Mucosa of descending colon (tissue), 3 donors: Measurements from ENCODE around the gene SHROOM1. TPM values are rescaled to one million over a fixed set of nuclear protein-coding genes. Genes with fewer than 3 reads are reported as not detected.
A peak's percentile ranks its signal among the peaks of the same experiment; 100 is the strongest.

Experiments used
- ATAC-seq: fragments of 200-7000 bp; cut with Tn5 transposase; one replicate; pipeline ENCODE4 v1.9.1; 2020; ENCODE audit warnings: mild to moderate bottlenecking, moderate library complexity
- DNase-seq, 3 donors: peaks; one replicate each; pipeline ENCODE4 v3.0.0-alpha.2; 2020
- H3K36me3 ChIP-seq: fragments of 200-600 bp; one replicate; pipeline ENCODE4 v1.8.0; 2021; ENCODE audit warnings: low read depth, mild to moderate bottlenecking
- H3K4me1 ChIP-seq: fragments of 200-600 bp; one replicate; pipeline ENCODE4 v1.8.0; 2021; ENCODE audit warnings: low read depth, mild to moderate bottlenecking
- H3K4me3 ChIP-seq: fragments of 200-600 bp; one replicate; pipeline ENCODE4 v1.8.0; 2021; ENCODE audit warnings: mild to moderate bottlenecking
- H3K9me3 ChIP-seq: fragments of 200-600 bp; one replicate; pipeline ENCODE4 v1.8.0; 2021; ENCODE audit warnings: mild to moderate bottlenecking
- CTCF ChIP-seq: fragments of 200-600 bp; IDR thresholded peaks from one replicate; pipeline ENCODE4 v1.8.0; 2022; ENCODE audit warnings: antibody characterized with exemption, mild to moderate bottlenecking
- intact Hi-C, 2 donors: fragments of 100-400 bp; cut with DNase I in 1 of 2; cut with micrococcal nuclease in 1 of 2; formaldehyde crosslinking; loops; one replicate each; pipeline versions ENCODE4 v1.11.0 to v1.11.1; 2022; cut with DNase I, micrococcal nuclease
- total RNA-seq, 3 donors: library from RNA; stranded (reverse); fragmentation: NEBNext Ultra II Directional in 2 of 3; extraction: Animal tissue kit (Norgen Biotek cat#: 25700) in 2 of 3; gene quantifications; one replicate each; pipeline versions ENCODE4 v1.2.1 to v1.2.4, GENCODE V29; 2021 to 2023
- donor health status: DM: no; HTN: no; CAD: no; lungs with moderate emphysema.
- donor health status: DM: no; HTN: no; CAD: no.
- donor health status: DM: no; HTN: yes; CAD: no.

SHROOM1 gene
- total RNA-seq, 3 donors from 2014 or later: 37.3 to 93.5 (median 63.0) TPM

DNA sequence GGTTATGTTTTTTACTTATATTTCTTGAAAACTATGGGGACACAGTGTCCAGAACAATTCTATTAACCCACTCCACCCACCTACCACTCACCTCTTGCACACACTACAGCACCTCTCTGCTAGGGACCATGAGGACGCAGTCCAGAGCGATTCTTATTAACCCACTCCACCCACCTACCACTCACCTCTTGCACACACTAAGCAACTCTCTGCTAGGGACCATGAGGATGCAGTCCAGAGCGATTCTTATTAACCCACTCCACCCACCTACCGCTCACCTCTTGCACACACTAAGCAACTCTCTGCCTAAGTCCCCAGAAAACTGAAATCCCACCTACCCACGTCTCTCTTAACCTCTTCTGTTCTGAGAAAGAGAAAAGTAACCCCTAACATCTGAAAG lies 2.2 kb upstream of the SHROOM1 start:
- DNase-seq (no peak), ATAC-seq (no peak)
- no peak for TF ChIP-seq CTCF
- Histone ChIP-seq H3K4me1 (peaks cover 21% of the 10 kb centered on the region), H3K36me3 (no peaks in the 10 kb centered on the region), H3K9me3 (no peaks in the 10 kb centered on the region), H3K4me3 (no peak overlapping the region)
- intact Hi-C loops: no loop called here

DNA sequence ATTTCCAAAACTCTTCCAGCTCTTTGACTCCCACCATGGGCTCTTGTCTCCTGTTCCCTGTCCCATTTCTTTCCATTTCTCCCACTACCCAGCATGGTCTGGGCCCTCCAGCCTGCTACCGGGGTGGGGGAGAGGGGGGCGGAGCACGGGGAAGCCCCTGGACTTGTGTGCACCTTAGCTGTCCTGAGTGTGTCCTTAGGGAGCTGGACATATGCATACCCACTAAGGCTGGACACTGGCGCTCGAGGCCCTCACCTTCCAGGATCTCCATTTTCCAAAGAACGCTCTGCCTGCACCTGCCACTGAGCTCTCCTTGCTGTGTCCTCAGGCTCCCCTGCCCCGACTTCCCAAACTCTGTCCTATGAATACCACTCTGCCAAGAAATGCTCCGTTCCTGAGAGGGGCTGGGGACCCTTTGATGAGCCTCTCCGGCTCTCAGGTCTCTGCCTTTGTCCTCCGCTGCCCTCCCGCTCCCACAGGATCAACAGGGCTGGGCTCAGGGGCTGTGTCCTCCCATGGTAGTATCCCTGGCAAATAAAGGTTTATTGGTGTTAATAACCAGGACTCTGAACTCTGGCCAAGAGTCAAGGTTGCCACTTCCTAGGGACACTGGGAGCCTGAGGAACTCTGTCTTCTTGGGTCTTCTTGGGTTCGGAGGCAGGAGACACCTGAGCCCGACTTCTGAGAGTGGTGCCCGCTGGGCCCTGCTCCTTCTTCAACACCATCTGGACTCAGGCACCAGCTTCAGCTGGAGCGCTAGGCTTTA lies 831 bp upstream of the SHROOM1 start:
- DNase-seq (peak in 2 of 3 donors; percentile 66 to 76), ATAC-seq (peak; percentile 35)
- H3K4me1 ChIP-seq: peaks cover 14% of the 10 kb centered on the region
- no peak overlapping the region for H3K4me3 ChIP-seq
- H3K9me3 ChIP-seq: no peaks in the 10 kb centered on the region
- intact Hi-C loops: no loop called here
- no peak for TF ChIP-seq CTCF
- H3K36me3 ChIP-seq: no peaks in the 10 kb centered on the region

DNA sequence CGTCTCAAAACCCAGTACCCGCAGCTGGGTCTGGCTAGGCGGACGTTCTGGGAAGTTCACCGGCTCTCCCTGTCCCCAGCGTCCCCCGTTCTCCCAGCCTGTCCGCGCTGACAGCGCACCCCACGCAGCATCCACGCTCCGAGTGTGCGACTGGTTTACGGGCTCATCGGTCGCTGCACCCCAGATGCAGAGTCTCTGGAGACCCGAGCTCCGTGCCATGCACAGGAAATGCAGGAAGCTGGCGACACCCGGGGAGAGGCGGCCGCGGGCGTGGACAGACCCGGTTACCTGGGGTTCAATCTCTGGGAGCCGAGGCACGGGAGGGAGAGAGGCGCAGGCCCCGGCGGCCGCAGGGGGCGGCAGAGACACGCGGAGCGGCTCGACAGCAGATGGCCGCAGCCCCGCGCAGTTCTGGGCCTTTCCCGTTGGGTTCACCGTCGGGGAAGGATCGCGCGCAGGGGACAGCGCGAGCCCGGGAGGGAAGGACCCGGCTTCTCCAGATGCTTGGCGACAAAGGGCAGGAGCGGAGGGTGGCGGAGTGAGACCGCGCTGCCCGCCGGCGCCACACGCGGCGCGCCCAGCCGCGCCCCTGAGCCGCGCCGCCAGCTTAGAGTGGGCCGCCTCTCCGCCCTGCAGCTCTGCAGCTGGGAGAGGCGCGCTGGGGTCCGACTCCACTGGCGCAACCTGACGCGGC lies 558 bp downstream of the SHROOM1 start:
- H3K4me1 ChIP-seq: peaks cover 11% of the 10 kb centered on the region
- TF ChIP-seq CTCF: peak; percentile 89
- DNase-seq: peak; percentile 87 to 92 (median 89)
- peak overlapping the region; percentile 63 for H3K4me3 ChIP-seq
- intact Hi-C loops: loop anchor here in 1 of 2 donors (2.0 kb wide), 1 partner anchor 37 kb away; the partner anchor contains the start of genes GDF9 and UQCRQ
- H3K9me3 ChIP-seq: no peaks in the 10 kb centered on the region
- ATAC-seq: peak; percentile 87
- no peaks in the 10 kb centered on the region for H3K36me3 ChIP-seq

GRCh38 chr5:132828846-132829494 lies 1.5 kb downstream of the SHROOM1 start:
- intact Hi-C loops: loop anchor here in 1 of 2 donors (2.0 kb wide), 1 partner anchor 38 kb away; the partner anchor contains the start of genes GDF9 and UQCRQ
- ATAC-seq (no peak), DNase-seq (peak in 1 of 3 donors; percentile 56)
- H3K36me3 ChIP-seq: no peaks in the 10 kb centered on the region
- TF ChIP-seq CTCF: no peak
- peaks cover 11% of the 10 kb centered on the region for H3K4me1 ChIP-seq
- H3K4me3 ChIP-seq: no peak overlapping the region
- no peaks in the 10 kb centered on the region for H3K9me3 ChIP-seq

DNA sequence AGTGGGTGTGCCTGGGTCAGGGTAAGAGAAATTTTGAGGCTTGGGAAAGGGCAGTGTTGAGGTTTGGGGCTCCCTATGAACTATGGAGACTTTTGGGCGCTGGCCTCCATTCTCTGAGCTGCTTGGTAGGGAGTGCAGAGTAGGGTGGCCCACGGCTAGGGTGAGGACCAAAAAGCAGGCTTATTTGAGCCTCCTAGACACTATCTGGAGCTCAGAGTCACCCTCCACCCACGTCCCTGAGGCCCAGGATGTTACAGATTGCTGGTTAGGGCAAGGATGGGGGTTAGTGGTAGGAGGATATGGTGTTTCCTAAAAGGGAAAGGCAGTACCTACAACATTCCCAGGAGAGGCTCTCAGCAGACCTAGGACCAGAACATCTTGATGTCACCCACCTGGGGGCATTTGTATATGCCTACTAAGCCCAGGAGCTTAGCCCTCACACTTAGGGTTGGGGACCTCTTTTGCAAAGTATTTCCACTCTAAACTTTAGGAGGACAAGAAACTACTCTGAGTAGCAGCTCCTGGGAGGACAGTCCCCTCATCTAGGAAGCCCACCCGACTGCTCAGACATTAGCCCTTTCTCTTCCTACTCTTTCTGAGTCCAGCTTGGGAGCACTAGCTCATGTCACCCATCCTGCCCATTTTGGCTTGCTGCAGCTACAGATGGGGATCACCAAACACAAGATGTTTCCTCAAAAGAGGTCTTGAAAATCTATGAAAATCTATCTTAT lies 2.3 kb downstream of the SHROOM1 start:
- DNase-seq (no peak), ATAC-seq (no peak)
- H3K4me1 ChIP-seq: peaks cover 11% of the 10 kb centered on the region
- H3K36me3 ChIP-seq: no peaks in the 10 kb centered on the region
- no peak for TF ChIP-seq CTCF
- H3K4me3 ChIP-seq: no peak overlapping the region
- H3K9me3 ChIP-seq: no peaks in the 10 kb centered on the region
- intact Hi-C loops: loop anchor here in 1 of 2 donors (2.0 kb wide), 1 partner anchor 39 kb away; the partner anchor contains the start of genes GDF9 and UQCRQ
